Right atrium auricular region (tissue), 2 donors: ENCODE data around the gene SFXN4. TPM values are rescaled to one million over a fixed set of nuclear protein-coding genes. Genes with fewer than 3 reads are reported as not detected.

Experiments
- DNase-seq: peaks from one replicate; pipeline ENCODE4 v3.0.0-alpha.2; 2019; ENCODE audit warnings: low spot score
- H3K27ac ChIP-seq, 2 donors: fragments of 200-600 bp; sonication (generic); 1 replicate in 1 of 2; 2 replicates in 1 of 2; pipeline ENCODE4 v1.5.1; 2016 to 2019
- H3K27me3 ChIP-seq, 2 donors: fragments of 200-600 bp; sonication (generic); one replicate each; pipeline versions ENCODE4 v1.5.1 to v1.6.0; 2017 to 2019
- H3K36me3 ChIP-seq: fragments of 200-600 bp; sonication (generic); one replicate; pipeline ENCODE4 v1.5.1; 2016
- H3K4me1 ChIP-seq, 2 donors: fragments of 200-600 bp; sonication (generic); one replicate each; pipeline versions ENCODE4 v1.5.1 to v1.6.0; 2017 to 2019
- H3K4me3 ChIP-seq, 2 donors: fragments of 200-600 bp; sonication (generic); 1 replicate in 1 of 2; 2 replicates in 1 of 2; pipeline ENCODE4 v1.5.1; 2017 to 2019; ENCODE audit warnings: mild to moderate bottlenecking in 1 of 2, moderate library complexity in 1 of 2
- H3K9me3 ChIP-seq, 2 donors: fragments of 200-600 bp; sonication (generic); one replicate each; pipeline ENCODE4 v1.5.1; 2019
- total RNA-seq, 2 donors: library from RNA; depleted of rRNA; stranded (reverse); fragments of >200 nt; gene quantifications; one replicate each; pipeline ENCODE4 v1.1.0, GENCODE V29; 2016
- TF ChIP-seq, protein P1 (sequence below), 2 donors: fragments of 200-600 bp; sonication (generic); IDR thresholded peaks; one replicate each; pipeline ENCODE4 v1.5.1; 2019; ENCODE audit warnings: antibody characterized with exemption in 2 of 2

Gene SFXN4
- total RNA-seq, 2 donors from 2014 or later, result 31.3 to 49.6 TPM

DNA sequence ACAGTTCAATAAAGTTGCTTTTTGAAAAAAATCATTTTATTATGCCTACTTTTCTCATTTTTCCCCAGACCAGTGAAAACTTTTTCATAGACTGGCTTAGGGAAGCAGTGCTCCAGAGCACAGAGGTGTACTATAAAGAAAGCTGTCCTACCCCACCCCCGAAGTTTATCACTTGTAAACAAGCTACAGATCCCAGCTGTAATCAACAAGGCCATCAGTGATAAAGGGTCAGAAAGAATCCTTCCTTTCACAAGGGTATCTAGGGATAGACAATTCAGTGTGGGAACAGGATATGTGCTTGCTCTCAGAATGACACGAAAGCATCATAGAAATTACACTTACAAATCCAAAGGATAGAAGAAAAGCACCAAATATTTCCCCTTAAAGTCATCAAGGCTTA, 8.6 kb upstream of the SFXN4 start:
- no peaks in the 10 kb centered on the region for H3K27me3 ChIP-seq
- H3K9me3 ChIP-seq, result no peaks in the 10 kb centered on the region
- H3K4me3 ChIP-seq, result no peak overlapping the region
- H3K4me1 ChIP-seq, result peaks cover 0 to 20% of the 10 kb centered on the region in 2 donors
- TF ChIP-seq, protein P1, sequence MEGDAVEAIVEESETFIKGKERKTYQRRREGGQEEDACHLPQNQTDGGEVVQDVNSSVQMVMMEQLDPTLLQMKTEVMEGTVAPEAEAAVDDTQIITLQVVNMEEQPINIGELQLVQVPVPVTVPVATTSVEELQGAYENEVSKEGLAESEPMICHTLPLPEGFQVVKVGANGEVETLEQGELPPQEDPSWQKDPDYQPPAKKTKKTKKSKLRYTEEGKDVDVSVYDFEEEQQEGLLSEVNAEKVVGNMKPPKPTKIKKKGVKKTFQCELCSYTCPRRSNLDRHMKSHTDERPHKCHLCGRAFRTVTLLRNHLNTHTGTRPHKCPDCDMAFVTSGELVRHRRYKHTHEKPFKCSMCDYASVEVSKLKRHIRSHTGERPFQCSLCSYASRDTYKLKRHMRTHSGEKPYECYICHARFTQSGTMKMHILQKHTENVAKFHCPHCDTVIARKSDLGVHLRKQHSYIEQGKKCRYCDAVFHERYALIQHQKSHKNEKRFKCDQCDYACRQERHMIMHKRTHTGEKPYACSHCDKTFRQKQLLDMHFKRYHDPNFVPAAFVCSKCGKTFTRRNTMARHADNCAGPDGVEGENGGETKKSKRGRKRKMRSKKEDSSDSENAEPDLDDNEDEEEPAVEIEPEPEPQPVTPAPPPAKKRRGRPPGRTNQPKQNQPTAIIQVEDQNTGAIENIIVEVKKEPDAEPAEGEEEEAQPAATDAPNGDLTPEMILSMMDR (IDR thresholded peaks at IDR 0.05), result no peak
- no peak for DNase-seq
- H3K36me3 ChIP-seq, result peaks cover 62% of the 10 kb centered on the region
- no peak overlapping the region for H3K27ac ChIP-seq

DNA sequence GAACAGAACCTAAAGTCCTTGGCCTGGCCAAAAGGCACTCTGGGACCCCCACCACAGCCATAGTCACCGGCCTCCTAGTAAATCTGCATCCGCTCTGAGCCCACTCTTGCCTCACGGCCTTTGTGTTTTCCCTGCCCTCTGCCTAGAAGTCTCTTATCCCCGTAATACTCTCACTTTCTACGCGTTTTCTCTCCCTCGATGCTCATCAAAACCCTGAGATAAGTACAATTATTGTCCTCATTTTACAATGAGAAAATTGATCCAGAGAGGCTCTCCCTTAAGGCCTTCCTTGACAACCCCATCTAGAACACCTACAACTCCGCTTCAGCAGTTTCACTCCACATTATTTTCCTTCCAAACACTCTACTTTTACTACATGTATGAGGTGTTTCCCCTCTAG, 1.5 kb upstream of the SFXN4 start:
- H3K4me3 ChIP-seq, result no peak overlapping the region
- no peaks in the 10 kb centered on the region for H3K27me3 ChIP-seq
- H3K27ac ChIP-seq, result no peak overlapping the region
- no peak for DNase-seq
- H3K9me3 ChIP-seq, result no peaks in the 10 kb centered on the region
- TF ChIP-seq, protein P1 (IDR thresholded peaks at IDR 0.05), result no peak
- H3K4me1 ChIP-seq, result peaks cover 0 to 18% of the 10 kb centered on the region in 2 donors
- peaks cover 44% of the 10 kb centered on the region for H3K36me3 ChIP-seq

DNA sequence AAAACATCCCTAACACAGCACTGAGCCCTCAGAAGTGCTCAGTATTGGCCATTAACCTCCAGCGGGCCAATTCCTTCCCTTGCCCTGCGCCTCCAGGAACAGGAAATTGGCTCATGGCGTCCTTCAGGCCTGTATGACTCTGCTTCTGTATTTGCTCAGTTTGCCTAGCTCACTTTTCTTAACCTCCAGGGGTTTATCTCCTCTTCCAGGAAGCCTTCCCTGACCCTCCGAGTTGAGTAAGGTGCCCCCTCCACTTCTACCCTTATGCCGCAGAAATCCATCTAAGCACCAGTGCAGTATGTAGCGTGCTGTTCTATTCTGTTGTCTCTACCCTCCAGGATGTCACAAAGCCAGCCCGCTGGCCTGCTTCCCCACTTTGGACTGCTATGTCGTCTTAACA, 1.1 kb upstream of the SFXN4 start:
- no peak overlapping the region for H3K4me3 ChIP-seq
- peaks cover 0 to 18% of the 10 kb centered on the region in 2 donors for H3K4me1 ChIP-seq
- H3K36me3 ChIP-seq, result peaks cover 39% of the 10 kb centered on the region
- H3K9me3 ChIP-seq, result no peaks in the 10 kb centered on the region
- peak overlapping the region in 1 of 2 donors; percentile 92 for H3K27ac ChIP-seq
- DNase-seq, result no peak
- TF ChIP-seq, protein P1 (IDR thresholded peaks at IDR 0.05), result no peak
- no peaks in the 10 kb centered on the region for H3K27me3 ChIP-seq

DNA sequence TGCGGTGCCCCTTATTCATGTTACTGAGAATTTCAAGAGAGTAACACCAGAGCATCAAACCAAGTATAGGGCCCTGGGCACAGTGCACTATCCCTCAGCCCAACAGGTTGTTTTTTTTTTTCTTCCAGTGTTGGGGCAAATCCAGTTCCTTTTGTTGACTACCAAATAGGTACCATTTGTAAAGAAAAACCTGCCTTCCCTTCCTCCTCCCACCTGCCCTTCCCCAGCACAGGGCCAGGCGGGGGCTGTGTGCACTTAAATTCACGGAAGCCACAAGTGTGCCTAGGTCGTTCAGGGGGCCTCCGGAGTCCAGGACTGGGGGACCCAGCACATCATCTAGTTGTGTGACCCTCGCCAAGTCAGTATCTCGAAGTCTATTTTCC, 595 bp upstream of the SFXN4 start:
- Histone ChIP-seq H3K27ac (peak overlapping the region; percentile 87 to 92), H3K4me3 (peak overlapping the region; percentile 67 to 73), H3K9me3 (no peaks in the 10 kb centered on the region), H3K36me3 (peaks cover 35% of the 10 kb centered on the region), H3K4me1 (peaks cover 0 to 18% of the 10 kb centered on the region in 2 donors), H3K27me3 (no peaks in the 10 kb centered on the region)
- DNase-seq, result no peak
- TF ChIP-seq, protein P1 (IDR thresholded peaks at IDR 0.05), result no peak

DNA sequence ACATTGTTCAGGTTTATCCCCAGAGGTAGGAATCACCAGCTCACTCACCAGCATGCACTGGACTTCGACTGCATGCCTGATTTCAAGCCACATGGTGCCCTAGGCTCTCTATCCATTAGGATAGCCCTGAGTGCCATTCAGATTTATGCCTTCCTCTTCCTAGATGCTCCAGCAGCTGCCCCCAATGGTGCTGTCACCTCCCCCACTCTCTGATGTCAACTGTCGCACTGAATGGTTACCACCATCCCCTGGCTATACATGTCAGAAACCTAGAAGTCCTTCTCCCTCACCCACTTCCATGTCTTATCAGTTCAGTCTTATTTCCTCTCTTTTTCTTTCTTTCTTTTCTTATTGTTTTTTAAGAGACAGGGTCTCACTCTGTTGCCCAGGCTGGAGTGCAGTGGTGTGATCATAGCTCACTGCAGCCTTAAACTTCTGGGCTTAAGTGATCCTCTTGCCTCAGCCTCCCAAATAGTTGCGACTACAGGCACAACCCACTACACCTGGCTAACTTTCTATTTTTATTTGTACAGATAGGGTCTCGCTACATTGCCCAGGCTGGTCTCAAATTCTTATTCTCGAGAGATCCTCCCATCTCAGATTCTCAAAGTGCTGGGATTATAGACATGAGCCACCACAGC, 2.9 kb downstream of the SFXN4 start:
- peaks cover 37% of the 10 kb centered on the region for H3K36me3 ChIP-seq

More for the DNA sequence above, 2.9 kb downstream of the SFXN4 start:
- Histone ChIP-seq H3K4me3 (no peak overlapping the region), H3K9me3 (no peaks in the 10 kb centered on the region), H3K27me3 (no peaks in the 10 kb centered on the region), H3K4me1 (peaks cover 0 to 18% of the 10 kb centered on the region in 2 donors), H3K27ac (no peak overlapping the region)
- DNase-seq, result no peak
- TF ChIP-seq, protein P1 (IDR thresholded peaks at IDR 0.05), result no peak
